K562 (cell line): ENCODE results near the gene ABHD10. TPM values are rescaled to one million over a fixed set of nuclear protein-coding genes. Genes with fewer than 3 reads are reported as not detected.

Experiments used
- ATAC-seq: fragments of 200-7000 bp; cut with Tn5 transposase; 3 replicates; pipeline ENCODE4 v1.9.1; 2020; ENCODE audit warnings: moderate library complexity
- BruUV-seq: library from RNA; stranded (reverse); fragments of 400-500 nt; replicated peaks from 2 replicates; lab custom pipeline; 2021; lab: Mats Ljungman, UMichigan
- CTCF ChIA-PET: fragments of 300-600 bp; formaldehyde crosslinking; extraction: SDS; loops from one replicate; lab custom pipeline; 2021; ENCODE audit warnings: low intra/inter-chr PET ratio; lab: Yijun Ruan, JAX
- POLR2A ChIA-PET: fragments of 300-600, 350-650 bp; sonication (Branson Sonifier 250); formaldehyde crosslinking; extraction: SDS; loops from one replicate; lab custom pipeline; 2021; ENCODE audit warnings: antibody characterized with exemption, inconsistent platforms; lab: Yijun Ruan, JAX
- DNase-seq, 4 experiments: peaks; one replicate each; pipeline versions ENCODE4 v3.0.0 to v3.0.0-alpha.2; 2011 to 2018; ENCODE audit warnings: low spot score in 3 of 4, mixed read lengths in 3 of 4; ENCODE audit errors: extremely low read depth in 1 of 4
- FAIRE-seq: peaks from 2 replicates; lab custom pipeline; 2011; peaks lifted over from hg19 to GRCh38; lab: Jason Lieb, UNC
- H2AFZ ChIP-seq: 2 replicates; pipeline ENCODE4 v1.6.0; 2011; ENCODE audit warnings: low read depth, low read length, control low read depth, inconsistent platforms
- H3K27ac ChIP-seq: fragments of 200-600 bp; 3 replicates; pipeline ENCODE4 v1.8.0; 2011; ENCODE audit warnings: low read depth, mild to moderate bottlenecking, control low read depth, inconsistent platforms, low read length, moderate library complexity, mixed read lengths; ENCODE audit errors: extremely low read depth
- H3K27me3 ChIP-seq, 2 experiments: fragments of 300-600 bp in 1 of 2; 2 replicates in 1 of 2; 3 replicates in 1 of 2; pipeline versions ENCODE4 v1.6.0 to v1.8.0; 2011; ENCODE audit warnings: inconsistent platforms in 2 of 2, low read length in 2 of 2, mild to moderate bottlenecking in 1 of 2, mixed read lengths in 1 of 2, moderate library complexity in 1 of 2; ENCODE audit not compliant: control insufficient read depth in 2 of 2, insufficient read depth in 2 of 2
- H3K36me3 ChIP-seq: fragments of 300-600 bp; 3 replicates; pipeline ENCODE4 v1.8.0; 2011; ENCODE audit warnings: mild to moderate bottlenecking, low read length, inconsistent platforms; ENCODE audit not compliant: control insufficient read depth, insufficient read depth
- H3K4me1 ChIP-seq, 2 experiments: fragments of 200-600 bp in 1 of 2; replicated peaks in 1 of 2; 2 replicates in 1 of 2; 3 replicates in 1 of 2; pipeline versions ENCODE4 v1.5.1 to v1.8.0; 2011; ENCODE audit warnings: inconsistent platforms in 2 of 2, low read length in 2 of 2, mild to moderate bottlenecking in 1 of 2, mixed read lengths in 1 of 2, moderate library complexity in 1 of 2; ENCODE audit not compliant: control insufficient read depth in 2 of 2, insufficient read depth in 2 of 2
- H3K4me2 ChIP-seq: 2 replicates; pipeline ENCODE4 v1.6.1; 2011; ENCODE audit warnings: low read length, control low read depth, inconsistent platforms, mixed read lengths; ENCODE audit not compliant: insufficient read depth
- H3K4me3 ChIP-seq: fragments of 200-600 bp; sonication (generic), shearing (Covaris generic); 2 replicates; pipeline ENCODE4 v1.5.1; 2016; ENCODE audit warnings: control low read depth, inconsistent platforms
- H3K79me2 ChIP-seq: fragments of 200-600 bp; 3 replicates; pipeline ENCODE4 v1.8.0; 2011; ENCODE audit warnings: low read length, inconsistent platforms; ENCODE audit not compliant: control insufficient read depth, insufficient read depth
- H3K9ac ChIP-seq, 2 experiments: 2 replicates each; pipeline versions ENCODE4 v1.6.0 to v1.6.1; 2011; ENCODE audit warnings: low read depth in 2 of 2, low read length in 2 of 2, control low read depth in 1 of 2, inconsistent platforms in 1 of 2, mild to moderate bottlenecking in 1 of 2, mixed read lengths in 1 of 2; ENCODE audit not compliant: insufficient read depth in 1 of 2
- H3K9me1 ChIP-seq: one replicate; pipeline ENCODE4 v1.6.0; 2011; ENCODE audit warnings: inconsistent platforms, mild to moderate bottlenecking, low read length, moderate library complexity; ENCODE audit not compliant: control insufficient read depth, insufficient read depth
- H3K9me3 ChIP-seq: replicated peaks from 2 replicates; pipeline ENCODE4 v1.5.1; 2011; ENCODE audit warnings: low read depth, low read length, inconsistent platforms; ENCODE audit not compliant: control insufficient read depth, insufficient read depth
- H4K20me1 ChIP-seq: replicated peaks from 2 replicates; pipeline ENCODE4 v1.6.1; 2011; ENCODE audit warnings: low read length, inconsistent platforms, mixed read lengths; ENCODE audit not compliant: control insufficient read depth, insufficient read depth
- ATF4 ChIP-seq: fragments of 450-650 bp; formaldehyde crosslinking; IDR thresholded peaks from 2 replicates; pipeline ENCODE4 v1.4.0; 2022; ENCODE audit warnings: mild to moderate bottlenecking, moderate library complexity
- CBX2 ChIP-seq: fragments of 200-600 bp; sonication (generic); IDR thresholded peaks from one replicate; pipeline ENCODE4 v1.6.1; 2012; ENCODE audit warnings: mild to moderate bottlenecking, low read length, inconsistent platforms; ENCODE audit not compliant: insufficient read depth, poor library complexity, severe bottlenecking
- COPS2 ChIP-seq: fragments of 450-650 bp; conservative IDR thresholded peaks from 2 replicates; pipeline ENCODE4 v1.6.1; 2016; ENCODE audit warnings: mild to moderate bottlenecking, moderate library complexity
- KDM1A ChIP-seq, 2 experiments: fragments of 450-650 bp; IDR thresholded peaks; 2 replicates each; pipeline ENCODE4 v1.6.1; 2016; ENCODE audit warnings: mild to moderate bottlenecking in 2 of 2
- MIER1 ChIP-seq: fragments of 450-650 bp; IDR thresholded peaks from 2 replicates; pipeline ENCODE4 v1.6.1; 2016; ENCODE audit warnings: antibody characterized with exemption, mild to moderate bottlenecking, low read depth
- SMAD3 ChIP-seq: fragments of 450-650 bp; formaldehyde crosslinking; conservative IDR thresholded peaks from 2 replicates; pipeline ENCODE4 v1.4.0; 2020; ENCODE audit warnings: mild to moderate bottlenecking
- TCF15 ChIP-seq: fragments of 250-450 bp; sonication (Bioruptor Pico); IDR thresholded peaks from 2 replicates; pipeline ENCODE4 v1.8.0; 2022; ENCODE audit warnings: moderate library complexity, mild to moderate bottlenecking, inconsistent platforms
- TFAM ChIP-seq: fragments of 250-450 bp; sonication (Bioruptor Pico); conservative IDR thresholded peaks from 2 replicates; pipeline ENCODE4 v1.5.0; 2021; ENCODE audit warnings: mild to moderate bottlenecking, moderate library complexity
- XRCC5 ChIP-seq: fragments of 200-400 bp; formaldehyde crosslinking; IDR thresholded peaks from 2 replicates; pipeline ENCODE4 v1.6.1; 2017; ENCODE audit warnings: low read depth, mild to moderate bottlenecking, low read length
- ZBTB49 ChIP-seq: sonication (generic); formaldehyde crosslinking; IDR thresholded peaks from 2 replicates; pipeline ENCODE4 v1.8.0; 2022; ENCODE audit warnings: missing genetic modification reagents, mild to moderate bottlenecking, borderline replicate concordance
- ZNF24 ChIP-seq: fragments of 450-650 bp; IDR thresholded peaks from 2 replicates; pipeline ENCODE4 v1.6.1; 2016
- whole genome bisulfite sequencing: fragments of 100-300 bp; shearing (Covaris generic); methylation state at CpG from one replicate; pipeline ENCODE4 v1.1.6; 2016; ENCODE audit warnings: low coverage, mixed read lengths; ENCODE audit not compliant: insufficient coverage; ENCODE audit errors: missing lambda C conversion rate; 5-methylcytosine and 5-hydroxymethylcytosine counted together
- in situ Hi-C: fragments of 300-500 bp; cut with MboI; formaldehyde crosslinking; loops from 4 replicates; pipeline ENCODE4 v1.15.0; 2018; ENCODE audit warnings: inconsistent platforms, mixed read lengths
- intact Hi-C: fragments of 100-400 bp; cut with micrococcal nuclease; formaldehyde crosslinking; loops from 2 replicates; pipeline ENCODE4 v1.14.2; 2022
- polyA plus RNA-seq, 8 experiments: library from polyadenylated mRNA; depleted of rRNA in 4 of 8; stranded (reverse) in 5 of 8; unstranded in 3 of 8; fragments of >200 nt; fragmentation: Nextera tagmentation in 2 of 8; fragmentation: Illumina TruSeq in 1 of 8; extraction: Ambion mirVana in 2 of 8; extraction: Trizol in 1 of 8; gene quantifications; 2 replicates each; pipeline versions ENCODE4 v1.2.1 to v1.2.3, GENCODE V29; 2011 to 2014; ENCODE audit warnings: inconsistent platforms in 1 of 8, missing spikeins in 1 of 8
- total RNA-seq, 7 experiments: library from RNA; depleted of rRNA in 6 of 7; stranded (reverse); fragments of >200 nt in 6 of 7; fragmentation: Illumina TruSeq in 2 of 7; extraction: Trizol in 2 of 7; gene quantifications; 2 replicates each; pipeline versions ENCODE4 v1.2.1 to v1.2.3, GENCODE V29; 2011 to 2021; ENCODE audit warnings: low replicate concordance in 1 of 7

ABHD10 gene
- total and polyA plus RNA-seq, 9 of the 15 experiments (the other 6 are each of a cell fraction or from before 2014, with no cell fraction given), result 6.1 to 29.5 (median 11.5) TPM

GRCh38 chr3:112027826-112028225 lies 49.0 kb downstream of the ABHD10 start:
- H2AFZ ChIP-seq, result no peak overlapping the region

More at GRCh38 chr3:112027826-112028225, 49.0 kb downstream of the ABHD10 start:
- ChIA-PET CTCF (interaction anchor here (0.9 kb wide), 1 partner anchor 20 kb away, joined by 4 read pairs; no protein-coding TSS in a partner anchor), POLR2A (no interaction called here)
- Histone ChIP-seq H3K79me2 (no peaks in the 10 kb centered on the region), H4K20me1 (no peaks in the 10 kb centered on the region), H3K4me3 (no peak overlapping the region), H3K27ac (no peak overlapping the region), H3K4me2 (no peak overlapping the region), H3K9ac (no peak overlapping the region), H3K27me3 (no peaks in the 10 kb centered on the region), H3K9me3 (no peaks in the 10 kb centered on the region), H3K9me1 (no peaks in the 10 kb centered on the region), H3K4me1 (no peaks in the 10 kb centered on the region), H3K36me3 (no peaks in the 10 kb centered on the region)
- TF ChIP-seq ATF4 (CRISPR knock-in tag), result no peak
- TF ChIP-seq TCF15 (CRISPR knock-in tag), result no peak
- no peak for TF ChIP-seq ZBTB49 (CRISPR knock-in tag)
- TF ChIP-seq XRCC5, result no peak
- no peak for TF ChIP-seq COPS2
- TF ChIP-seq MIER1, result no peak
- no peak for TF ChIP-seq KDM1A (IDR thresholded peaks at IDR 0.05)
- TF ChIP-seq TFAM, result no peak
- no peak for TF ChIP-seq CBX2
- TF ChIP-seq ZNF24, result no peak
- TF ChIP-seq SMAD3 (CRISPR knock-in tag), result no peak
- 0% methylated on average over 4 of the region's 4 CpGs for WGBS
- no peak for ATAC-seq
- no peak for DNase-seq
- no TSS peak for BruUV-seq
- no peak for FAIRE-seq
- intact Hi-C loops, result no loop called here
- in situ Hi-C loops, result no loop called here
